Suprapubic skin (tissue), 4 donors: ENCODE measurements around the gene CASP1.

Experiments
- EP300 ChIP-seq: sonication (generic); formaldehyde crosslinking; IDR thresholded peaks from one replicate; pipeline ENCODE4 v1.6.1; 2017; ENCODE audit warnings: antibody characterized with exemption
- POLR2A ChIP-seq, 2 donors: fragments of 450-650 bp; IDR thresholded peaks; one replicate each; pipeline ENCODE4 v1.6.1; 2017; ENCODE audit warnings: antibody characterized with exemption in 2 of 2, mild to moderate bottlenecking in 2 of 2, moderate library complexity in 2 of 2
- POLR2AphosphoS5 ChIP-seq, 3 donors: sonication (generic); formaldehyde crosslinking; IDR thresholded peaks; one replicate each; pipeline ENCODE4 v1.6.1; 2017; ENCODE audit warnings: antibody characterized with exemption in 3 of 3
- TF ChIP-seq, protein P1 (sequence below), 2 donors: fragments of 200-600 bp in 1 of 2; fragments of 450-650 bp in 1 of 2; sonication (generic) in 1 of 2; IDR thresholded peaks; one replicate each; pipeline ENCODE4 v1.5.1; 2016 to 2019; ENCODE audit warnings: antibody characterized with exemption in 2 of 2, mild to moderate bottlenecking in 1 of 2, moderate library complexity in 1 of 2

DNA sequence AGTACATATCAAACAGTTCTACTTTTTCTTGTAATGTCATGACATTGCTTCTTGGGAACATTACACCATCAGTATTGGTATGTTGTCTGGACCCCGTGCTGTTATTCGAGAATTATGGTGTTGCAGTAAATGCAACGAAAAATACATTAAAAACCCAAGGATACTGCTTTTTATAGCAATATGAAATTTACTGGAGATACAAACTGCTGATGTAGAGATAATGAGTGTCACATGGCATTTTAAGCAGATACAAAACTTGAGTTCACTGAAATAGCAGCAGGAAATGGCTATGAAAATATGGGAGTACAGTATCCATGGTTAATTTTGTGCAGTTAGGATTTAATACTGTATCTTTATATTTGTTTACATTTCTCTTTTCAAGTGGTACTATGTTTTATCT lies 17.5 kb upstream of the CASP1 start:
- TF ChIP-seq, protein P1, sequence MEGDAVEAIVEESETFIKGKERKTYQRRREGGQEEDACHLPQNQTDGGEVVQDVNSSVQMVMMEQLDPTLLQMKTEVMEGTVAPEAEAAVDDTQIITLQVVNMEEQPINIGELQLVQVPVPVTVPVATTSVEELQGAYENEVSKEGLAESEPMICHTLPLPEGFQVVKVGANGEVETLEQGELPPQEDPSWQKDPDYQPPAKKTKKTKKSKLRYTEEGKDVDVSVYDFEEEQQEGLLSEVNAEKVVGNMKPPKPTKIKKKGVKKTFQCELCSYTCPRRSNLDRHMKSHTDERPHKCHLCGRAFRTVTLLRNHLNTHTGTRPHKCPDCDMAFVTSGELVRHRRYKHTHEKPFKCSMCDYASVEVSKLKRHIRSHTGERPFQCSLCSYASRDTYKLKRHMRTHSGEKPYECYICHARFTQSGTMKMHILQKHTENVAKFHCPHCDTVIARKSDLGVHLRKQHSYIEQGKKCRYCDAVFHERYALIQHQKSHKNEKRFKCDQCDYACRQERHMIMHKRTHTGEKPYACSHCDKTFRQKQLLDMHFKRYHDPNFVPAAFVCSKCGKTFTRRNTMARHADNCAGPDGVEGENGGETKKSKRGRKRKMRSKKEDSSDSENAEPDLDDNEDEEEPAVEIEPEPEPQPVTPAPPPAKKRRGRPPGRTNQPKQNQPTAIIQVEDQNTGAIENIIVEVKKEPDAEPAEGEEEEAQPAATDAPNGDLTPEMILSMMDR (IDR thresholded peaks at IDR 0.05) = no peak
- TF ChIP-seq POLR2AphosphoS5 (IDR thresholded peaks at IDR 0.05) = no peak
- TF ChIP-seq POLR2A (IDR thresholded peaks at IDR 0.05) = no peak
- TF ChIP-seq EP300 = no peak
